DOHH2 (cell line): Measurements from ENCODE around the gene IFT74.

Experiments
- EZH2phosphoT487 ChIP-seq: fragments of 200-600 bp; sonication (generic); IDR thresholded peaks from 2 replicates; pipeline ENCODE4 v1.6.1; 2017; ENCODE audit warnings: borderline replicate concordance, mild to moderate bottlenecking, antibody characterized with exemption, low read length, moderate library complexity, mixed read lengths
- TF ChIP-seq, protein P1 (sequence below): fragments of 200-600 bp; sonication (generic); IDR thresholded peaks from one replicate; pipeline ENCODE4 v1.5.1; 2014; ENCODE audit warnings: antibody characterized with exemption, mild to moderate bottlenecking, low read depth, low read length; ENCODE audit not compliant: poor library complexity, severe bottlenecking

GRCh38 chr9:27054125-27054524, 97.9 kb downstream of the IFT74 start:
- TF ChIP-seq, protein P1, sequence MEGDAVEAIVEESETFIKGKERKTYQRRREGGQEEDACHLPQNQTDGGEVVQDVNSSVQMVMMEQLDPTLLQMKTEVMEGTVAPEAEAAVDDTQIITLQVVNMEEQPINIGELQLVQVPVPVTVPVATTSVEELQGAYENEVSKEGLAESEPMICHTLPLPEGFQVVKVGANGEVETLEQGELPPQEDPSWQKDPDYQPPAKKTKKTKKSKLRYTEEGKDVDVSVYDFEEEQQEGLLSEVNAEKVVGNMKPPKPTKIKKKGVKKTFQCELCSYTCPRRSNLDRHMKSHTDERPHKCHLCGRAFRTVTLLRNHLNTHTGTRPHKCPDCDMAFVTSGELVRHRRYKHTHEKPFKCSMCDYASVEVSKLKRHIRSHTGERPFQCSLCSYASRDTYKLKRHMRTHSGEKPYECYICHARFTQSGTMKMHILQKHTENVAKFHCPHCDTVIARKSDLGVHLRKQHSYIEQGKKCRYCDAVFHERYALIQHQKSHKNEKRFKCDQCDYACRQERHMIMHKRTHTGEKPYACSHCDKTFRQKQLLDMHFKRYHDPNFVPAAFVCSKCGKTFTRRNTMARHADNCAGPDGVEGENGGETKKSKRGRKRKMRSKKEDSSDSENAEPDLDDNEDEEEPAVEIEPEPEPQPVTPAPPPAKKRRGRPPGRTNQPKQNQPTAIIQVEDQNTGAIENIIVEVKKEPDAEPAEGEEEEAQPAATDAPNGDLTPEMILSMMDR = no peak
- no peak for TF ChIP-seq EZH2phosphoT487
